Measurements from ENCODE around the gene DENND10.

- no peak for TF ChIP-seq POLR2A (IDR thresholded peaks at IDR 0.05)
- no peak for TF ChIP-seq CTCF (IDR thresholded peaks at IDR 0.05)
These were observed 73.9 kb downstream of the DENND10 start for GRCh38 chr10:119177708-119178371.
